ENCODE results near the gene GRIA3. TPM values are rescaled to one million over a fixed set of nuclear protein-coding genes. Genes with fewer than 3 reads are reported as not detected.
A peak's percentile ranks its signal among the peaks of the same experiment; 100 is the strongest.

Gene GRIA3
- total RNA-seq, 1 experiment from 2014 or later = 3.8 TPM

GRCh38 chrX:123172869-123173268 is 11.2 kb upstream of the GRIA3 start:
- no peak for DNase-seq (ENCODE audit: low spot score)
- ATAC-seq = no peak
- CTCF ChIA-PET = no interaction called here
- Mint-ChIP-seq H3K27ac (no peak overlapping the region), H3K4me3 (no peak overlapping the region), H3K4me1 (peaks cover 17% of the 10 kb centered on the region), H3K9me3 (no peaks in the 10 kb centered on the region), H3K27me3 (ENCODE audit: low read depth) (no peaks in the 10 kb centered on the region), H3K36me3 (no peaks in the 10 kb centered on the region)
- TF ChIP-seq E2F5 (CRISPR knock-in tag; IDR thresholded peaks at IDR 0.05) = no peak
- no peak for TF ChIP-seq ZNF423 (CRISPR knock-in tag; IDR thresholded peaks at IDR 0.05)
- TF ChIP-seq ELF4 (CRISPR knock-in tag; IDR thresholded peaks at IDR 0.05; ENCODE audit: low read depth) = no peak
- no peak for TF ChIP-seq E2F1 (CRISPR knock-in tag; IDR thresholded peaks at IDR 0.05)
- TF ChIP-seq CREM (CRISPR knock-in tag; IDR thresholded peaks at IDR 0.05) = no peak
- TF ChIP-seq PREB (CRISPR knock-in tag; IDR thresholded peaks at IDR 0.05; ENCODE audit: borderline replicate concordance) = no peak
- TF ChIP-seq ARID4B (CRISPR knock-in tag; IDR thresholded peaks at IDR 0.05; ENCODE audit: borderline replicate concordance) = no peak
- no peak for TF ChIP-seq TEAD1 (CRISPR knock-in tag; IDR thresholded peaks at IDR 0.05)
- no peak for TF ChIP-seq AFF4 (CRISPR knock-in tag; IDR thresholded peaks at IDR 0.05; ENCODE audit: borderline replicate concordance)
- POLR2A ChIA-PET = no interaction called here

- ChIA-PET CTCF (interaction anchor here (1.0 kb wide), 2 partner anchors 168 to 249 kb away, joined by 3 to 4 read pairs; no protein-coding TSS in a partner anchor), POLR2A (no interaction called here)
- no peaks in the 10 kb centered on the region for H3K36me3 Mint-ChIP-seq
- peak; percentile 59; the same call in 1 of the 2 replicates for ATAC-seq
- TF ChIP-seq ZNF423 (CRISPR knock-in tag; IDR thresholded peaks at IDR 0.05) (no peak), JUN (CRISPR knock-in tag; IDR thresholded peaks at IDR 0.05) (no peak), ZNF425 (CRISPR knock-in tag; conservative IDR thresholded peaks at IDR 0.05) (no peak), ZBTB43 (CRISPR knock-in tag; IDR thresholded peaks at IDR 0.05) (no peak), GABPB1 (CRISPR knock-in tag; IDR thresholded peaks at IDR 0.05) (no peak)
- 0 out of 2 replicates have a peak, but pooled peaks cover 3% of the 10 kb centered on the region for H3K27me3 Mint-ChIP-seq (ENCODE audit: low read depth)
- H3K4me1 Mint-ChIP-seq = peaks cover 17% of the 10 kb centered on the region
- H3K4me3 Mint-ChIP-seq = no peak overlapping the region
- no peak overlapping the region for H3K27ac Mint-ChIP-seq
- H3K9me3 Mint-ChIP-seq = no peaks in the 10 kb centered on the region
- no peak for DNase-seq (ENCODE audit: low spot score)
Observed at GRCh38 chrX:123173833-123174232, 10.2 kb upstream of the GRIA3 start.
